Lower lobe of right lung (tissue), 2 donors: ENCODE data around the gene CTNND2. TPM values are rescaled to one million over a fixed set of nuclear protein-coding genes. Genes with fewer than 3 reads are reported as not detected.

ENCODE experiments used
- ATAC-seq, 2 donors: fragments of 200-7000 bp; cut with Tn5 transposase; one replicate each; pipeline ENCODE4 v1.9.1; 2020 to 2022; ENCODE audit warnings: mild to moderate bottlenecking in 2 of 2, moderate library complexity in 2 of 2
- DNase-seq: peaks from one replicate; pipeline ENCODE4 v3.0.0-alpha.2; 2020
- H3K27ac ChIP-seq: fragments of 200-600 bp; one replicate; pipeline ENCODE4 v1.8.0; 2022
- H3K27me3 ChIP-seq: fragments of 200-600 bp; one replicate; pipeline ENCODE4 v1.8.0; 2022; ENCODE audit warnings: low read depth
- H3K36me3 ChIP-seq: fragments of 200-600 bp; one replicate; pipeline ENCODE4 v1.8.0; 2022; ENCODE audit warnings: mild to moderate bottlenecking
- H3K4me1 ChIP-seq: fragments of 200-600 bp; one replicate; pipeline ENCODE4 v1.8.0; 2022
- H3K4me3 ChIP-seq: fragments of 200-600 bp; one replicate; pipeline ENCODE4 v1.8.0; 2022; ENCODE audit warnings: mild to moderate bottlenecking
- H3K9me3 ChIP-seq: fragments of 200-600 bp; one replicate; pipeline ENCODE4 v1.8.0; 2022
- CTCF ChIP-seq: fragments of 200-600 bp; IDR thresholded peaks from one replicate; pipeline ENCODE4 v1.8.0; 2022; ENCODE audit warnings: antibody characterized with exemption, mild to moderate bottlenecking
- intact Hi-C: fragments of 100-400 bp; cut with DNase I; formaldehyde crosslinking; loops from one replicate; pipeline ENCODE4 v1.11.0; 2022
- total RNA-seq: library from RNA; stranded (reverse); fragmentation: NEBNext Ultra II Directional; extraction: Animal tissue kit (Norgen Biotek cat#: 25700); gene quantifications from one replicate; pipeline ENCODE4 v1.2.1, GENCODE V29; 2021
- donor health status: DM: no; HTN: yes; CAD: no; lungs with severe emphysema.

The CTNND2 gene
- total RNA-seq, 1 donor from 2014 or later, result 6.0 TPM

GRCh38 chr5:11467588-11467987 lies 436.7 kb downstream of the CTNND2 start:
- ATAC-seq (no peak), DNase-seq (no peak)
- no peak for TF ChIP-seq CTCF
- H3K4me1 ChIP-seq, result no peaks in the 10 kb centered on the region
- H3K27me3 ChIP-seq, result no peaks in the 10 kb centered on the region
- H3K9me3 ChIP-seq, result no peaks in the 10 kb centered on the region
- intact Hi-C loops, result no loop called here
- no peak overlapping the region for H3K27ac ChIP-seq
- no peaks in the 10 kb centered on the region for H3K36me3 ChIP-seq
- no peak overlapping the region for H3K4me3 ChIP-seq

GRCh38 chr5:11459716-11460115 lies 444.5 kb downstream of the CTNND2 start:
- no peaks in the 10 kb centered on the region for H3K27me3 ChIP-seq
- no peak for DNase-seq
- no peak for ATAC-seq

GRCh38 chr5:11455505-11455904 lies 448.7 kb downstream of the CTNND2 start:
- H3K36me3 ChIP-seq, result no peaks in the 10 kb centered on the region
- ATAC-seq, result no peak
- no peaks in the 10 kb centered on the region for H3K9me3 ChIP-seq
- TF ChIP-seq CTCF, result no peak
- no peaks in the 10 kb centered on the region for H3K4me1 ChIP-seq
- intact Hi-C loops, result no loop called here
- H3K27ac ChIP-seq, result no peak overlapping the region
- no peak overlapping the region for H3K4me3 ChIP-seq
- no peaks in the 10 kb centered on the region for H3K27me3 ChIP-seq
- DNase-seq, result no peak

More at GRCh38 chr5:11459716-11460115, 444.5 kb downstream of the CTNND2 start:
- intact Hi-C loops, result no loop called here
- Histone ChIP-seq H3K4me3 (no peak overlapping the region), H3K36me3 (no peaks in the 10 kb centered on the region), H3K9me3 (no peaks in the 10 kb centered on the region), H3K4me1 (no peaks in the 10 kb centered on the region), H3K27ac (no peak overlapping the region)
- no peak for TF ChIP-seq CTCF

GRCh38 chr5:11452852-11453251 lies 451.4 kb downstream of the CTNND2 start:
- H3K9me3 ChIP-seq, result no peaks in the 10 kb centered on the region
- intact Hi-C loops, result no loop called here
- no peak for TF ChIP-seq CTCF
- no peak for DNase-seq
- H3K4me3 ChIP-seq, result no peak overlapping the region
- ATAC-seq, result no peak
- no peak overlapping the region for H3K27ac ChIP-seq
- no peaks in the 10 kb centered on the region for H3K36me3 ChIP-seq
- H3K27me3 ChIP-seq, result no peaks in the 10 kb centered on the region
- H3K4me1 ChIP-seq, result no peaks in the 10 kb centered on the region

GRCh38 chr5:11449966-11450365 lies 454.3 kb downstream of the CTNND2 start:
- intact Hi-C loops, result no loop called here
- no peak for ATAC-seq
- no peaks in the 10 kb centered on the region for H3K9me3 ChIP-seq
- no peaks in the 10 kb centered on the region for H3K4me1 ChIP-seq
- H3K27ac ChIP-seq, result no peak overlapping the region
- TF ChIP-seq CTCF, result no peak
- no peak overlapping the region for H3K4me3 ChIP-seq
- no peak for DNase-seq
- H3K27me3 ChIP-seq, result no peaks in the 10 kb centered on the region
- no peaks in the 10 kb centered on the region for H3K36me3 ChIP-seq

GRCh38 chr5:11449217-11449616 lies 455.0 kb downstream of the CTNND2 start:
- no peaks in the 10 kb centered on the region for H3K36me3 ChIP-seq
- H3K4me1 ChIP-seq, result no peaks in the 10 kb centered on the region
- H3K4me3 ChIP-seq, result no peak overlapping the region
- no peak for TF ChIP-seq CTCF
- H3K27me3 ChIP-seq, result no peaks in the 10 kb centered on the region
- no peak overlapping the region for H3K27ac ChIP-seq
- intact Hi-C loops, result no loop called here
- no peaks in the 10 kb centered on the region for H3K9me3 ChIP-seq
- no peak for DNase-seq
- ATAC-seq, result no peak
